ENCODE measurements around the gene TM7SF3.
A peak's percentile ranks its signal among the peaks of the same experiment; 100 is the strongest.

TM7SF3 gene

GRCh38 chr12:27012982-27013255 lies 1.3 kb downstream of the TM7SF3 start:
- H3K27ac ChIP-seq (ENCODE audit: low read depth, low read length): no peak overlapping the region
- H3K4me3 ChIP-seq (ENCODE audit: low read length): peak overlapping the region; percentile 98
- H3K4me1 ChIP-seq (ENCODE audit: control insufficient read depth, insufficient read depth, low read length): peaks cover 13% of the 10 kb centered on the region
- H3K36me3 ChIP-seq (ENCODE audit: control insufficient read depth, insufficient read depth, low read length): no peaks in the 10 kb centered on the region
- H3K27me3 ChIP-seq (ENCODE audit: control insufficient read depth, insufficient read depth, low read length): no peaks in the 10 kb centered on the region
- no peak overlapping the region for H3K9ac ChIP-seq (ENCODE audit: low read length)

GRCh38 chr12:27012239-27012981 lies 1.8 kb downstream of the TM7SF3 start:
- H3K9ac ChIP-seq (ENCODE audit: low read length): no peak overlapping the region
- H3K36me3 ChIP-seq (ENCODE audit: control insufficient read depth, insufficient read depth, low read length): no peaks in the 10 kb centered on the region
- no peaks in the 10 kb centered on the region for H3K27me3 ChIP-seq (ENCODE audit: control insufficient read depth, insufficient read depth, low read length)
- no peak overlapping the region for H3K27ac ChIP-seq (ENCODE audit: low read depth, low read length)
- no peak overlapping the region for H3K4me3 ChIP-seq (ENCODE audit: low read length)
- H3K4me1 ChIP-seq (ENCODE audit: control insufficient read depth, insufficient read depth, low read length): peaks cover 13% of the 10 kb centered on the region

- Histone ChIP-seq H3K9ac (ENCODE audit: low read length) (no peak overlapping the region), H3K4me1 (ENCODE audit: control insufficient read depth, insufficient read depth, low read length) (peaks cover 14% of the 10 kb centered on the region), H3K27ac (ENCODE audit: low read depth, low read length) (no peak overlapping the region), H3K4me3 (ENCODE audit: low read length) (no peak overlapping the region), H3K36me3 (ENCODE audit: control insufficient read depth, insufficient read depth, low read length) (no peaks in the 10 kb centered on the region), H3K27me3 (ENCODE audit: control insufficient read depth, insufficient read depth, low read length) (no peaks in the 10 kb centered on the region)
Measured at GRCh38 chr12:27009881-27010301, 4.3 kb downstream of the TM7SF3 start.

- Histone ChIP-seq H3K27ac (ENCODE audit: low read depth, low read length) (no peak overlapping the region), H3K27me3 (ENCODE audit: control insufficient read depth, insufficient read depth, low read length) (no peaks in the 10 kb centered on the region), H3K9ac (ENCODE audit: low read length) (no peak overlapping the region), H3K36me3 (ENCODE audit: control insufficient read depth, insufficient read depth, low read length) (no peaks in the 10 kb centered on the region), H3K4me3 (ENCODE audit: low read length) (no peak overlapping the region), H3K4me1 (ENCODE audit: control insufficient read depth, insufficient read depth, low read length) (peaks cover 8% of the 10 kb centered on the region)
Measured at GRCh38 chr12:27008081-27008480, 6.1 kb downstream of the TM7SF3 start.

- H3K4me1 ChIP-seq (ENCODE audit: control insufficient read depth, insufficient read depth, low read length): peaks cover 6% of the 10 kb centered on the region
- H3K4me3 ChIP-seq (ENCODE audit: low read length): no peak overlapping the region
- no peaks in the 10 kb centered on the region for H3K36me3 ChIP-seq (ENCODE audit: control insufficient read depth, insufficient read depth, low read length)
- no peak overlapping the region for H3K27ac ChIP-seq (ENCODE audit: low read depth, low read length)
- no peaks in the 10 kb centered on the region for H3K27me3 ChIP-seq (ENCODE audit: control insufficient read depth, insufficient read depth, low read length)
- H3K9ac ChIP-seq (ENCODE audit: low read length): no peak overlapping the region
Measured at GRCh38 chr12:27006797-27007467, 7.3 kb downstream of the TM7SF3 start.

- H3K4me1 ChIP-seq (ENCODE audit: control insufficient read depth, insufficient read depth, low read length): peaks cover 4% of the 10 kb centered on the region
- H3K9ac ChIP-seq (ENCODE audit: low read length): no peak overlapping the region
- no peak overlapping the region for H3K4me3 ChIP-seq (ENCODE audit: low read length)
- H3K27ac ChIP-seq (ENCODE audit: low read depth, low read length): no peak overlapping the region
- H3K27me3 ChIP-seq (ENCODE audit: control insufficient read depth, insufficient read depth, low read length): no peaks in the 10 kb centered on the region
- H3K36me3 ChIP-seq (ENCODE audit: control insufficient read depth, insufficient read depth, low read length): no peaks in the 10 kb centered on the region
Measured at GRCh38 chr12:27005495-27005894, 8.7 kb downstream of the TM7SF3 start.

GRCh38 chr12:27003421-27004381 lies 10.5 kb downstream of the TM7SF3 start:
- no peak overlapping the region for H3K27ac ChIP-seq (ENCODE audit: low read depth, low read length)
- H3K4me3 ChIP-seq (ENCODE audit: low read length): no peak overlapping the region
- no peak overlapping the region for H3K9ac ChIP-seq (ENCODE audit: low read length)
- peaks cover 4% of the 10 kb centered on the region for H3K4me1 ChIP-seq (ENCODE audit: control insufficient read depth, insufficient read depth, low read length)
- H3K36me3 ChIP-seq (ENCODE audit: control insufficient read depth, insufficient read depth, low read length): no peaks in the 10 kb centered on the region
- no peaks in the 10 kb centered on the region for H3K27me3 ChIP-seq (ENCODE audit: control insufficient read depth, insufficient read depth, low read length)

GRCh38 chr12:27002141-27002540 lies 12.0 kb downstream of the TM7SF3 start:
- Histone ChIP-seq H3K4me1 (ENCODE audit: control insufficient read depth, insufficient read depth, low read length) (peaks cover 4% of the 10 kb centered on the region), H3K27ac (ENCODE audit: low read depth, low read length) (no peak overlapping the region), H3K9ac (ENCODE audit: low read length) (no peak overlapping the region), H3K4me3 (ENCODE audit: low read length) (no peak overlapping the region), H3K27me3 (ENCODE audit: control insufficient read depth, insufficient read depth, low read length) (no peaks in the 10 kb centered on the region), H3K36me3 (ENCODE audit: control insufficient read depth, insufficient read depth, low read length) (no peaks in the 10 kb centered on the region)

GRCh38 chr12:27001663-27002062 lies 12.5 kb downstream of the TM7SF3 start:
- H3K27ac ChIP-seq (ENCODE audit: low read depth, low read length): no peak overlapping the region
- H3K27me3 ChIP-seq (ENCODE audit: control insufficient read depth, insufficient read depth, low read length): no peaks in the 10 kb centered on the region
- H3K4me1 ChIP-seq (ENCODE audit: control insufficient read depth, insufficient read depth, low read length): peaks cover 4% of the 10 kb centered on the region
- H3K36me3 ChIP-seq (ENCODE audit: control insufficient read depth, insufficient read depth, low read length): no peaks in the 10 kb centered on the region
- no peak overlapping the region for H3K9ac ChIP-seq (ENCODE audit: low read length)
- no peak overlapping the region for H3K4me3 ChIP-seq (ENCODE audit: low read length)

- Histone ChIP-seq H3K27me3 (ENCODE audit: control insufficient read depth, insufficient read depth, low read length) (no peaks in the 10 kb centered on the region), H3K27ac (ENCODE audit: low read depth, low read length) (no peak overlapping the region), H3K4me3 (ENCODE audit: low read length) (no peak overlapping the region), H3K36me3 (ENCODE audit: control insufficient read depth, insufficient read depth, low read length) (no peaks in the 10 kb centered on the region), H3K4me1 (ENCODE audit: control insufficient read depth, insufficient read depth, low read length) (peaks cover 4% of the 10 kb centered on the region), H3K9ac (ENCODE audit: low read length) (no peak overlapping the region)
Measured at GRCh38 chr12:27000961-27001360, 13.2 kb downstream of the TM7SF3 start.

GRCh38 chr12:26997003-26997402 lies 17.2 kb downstream of the TM7SF3 start:
- H3K27ac ChIP-seq (ENCODE audit: low read depth, low read length): no peak overlapping the region
- no peaks in the 10 kb centered on the region for H3K4me1 ChIP-seq (ENCODE audit: control insufficient read depth, insufficient read depth, low read length)
- no peaks in the 10 kb centered on the region for H3K27me3 ChIP-seq (ENCODE audit: control insufficient read depth, insufficient read depth, low read length)
- no peak overlapping the region for H3K4me3 ChIP-seq (ENCODE audit: low read length)
- H3K36me3 ChIP-seq (ENCODE audit: control insufficient read depth, insufficient read depth, low read length): peaks cover 2% of the 10 kb centered on the region
- H3K9ac ChIP-seq (ENCODE audit: low read length): no peak overlapping the region

GRCh38 chr12:26995706-26996105 lies 18.5 kb downstream of the TM7SF3 start:
- H3K4me1 ChIP-seq (ENCODE audit: control insufficient read depth, insufficient read depth, low read length): no peaks in the 10 kb centered on the region
- H3K27me3 ChIP-seq (ENCODE audit: control insufficient read depth, insufficient read depth, low read length): no peaks in the 10 kb centered on the region
- no peak overlapping the region for H3K27ac ChIP-seq (ENCODE audit: low read depth, low read length)
- no peak overlapping the region for H3K9ac ChIP-seq (ENCODE audit: low read length)
- no peak overlapping the region for H3K4me3 ChIP-seq (ENCODE audit: low read length)
- peaks cover 2% of the 10 kb centered on the region for H3K36me3 ChIP-seq (ENCODE audit: control insufficient read depth, insufficient read depth, low read length)
